Esophagus mucosa (tissue), 1 donor: ENCODE measurements around the gene OTC. TPM values are rescaled to one million over a fixed set of nuclear protein-coding genes. Genes with fewer than 3 reads are reported as not detected.

ENCODE experiments used
- ATAC-seq: fragments of 200-7000 bp; cut with Tn5 transposase; one replicate; pipeline ENCODE4 v1.9.1; 2020
- total RNA-seq: library from RNA; stranded (reverse); gene quantifications from one replicate; pipeline ENCODE4 v1.2.4, GENCODE V29; 2023
- donor health status: DM: yes; HTN: yes; CAD: no.

OTC gene
- not detected for total RNA-seq

GRCh38 chrX:38352362-38352761 lies at the start of gene OTC:
Gene OTC, plus strand, starts transcription at chrX:38352604. Its CDS starts 93 bp downstream, at chrX:38352697.
- ATAC-seq, result no peak

- ATAC-seq, result no peak
These were observed 48.4 kb upstream of the OTC start for GRCh38 chrX:38304010-38304409.

GRCh38 chrX:38305971-38306370 lies 46.4 kb upstream of the OTC start:
- peak; percentile 36 for ATAC-seq

- no peak for ATAC-seq
These were observed 40.7 kb upstream of the OTC start for GRCh38 chrX:38311743-38312142.

- ATAC-seq, result peak; percentile 29
These were observed 40.0 kb upstream of the OTC start for GRCh38 chrX:38312436-38312835.

- no peak for ATAC-seq
These were observed 39.2 kb upstream of the OTC start for GRCh38 chrX:38313190-38313589.

- no peak for ATAC-seq
These were observed 37.2 kb upstream of the OTC start for GRCh38 chrX:38315186-38315585.

- no peak for ATAC-seq
These were observed 34.2 kb upstream of the OTC start for GRCh38 chrX:38318196-38318595.

GRCh38 chrX:38318606-38319005 lies 33.8 kb upstream of the OTC start:
- ATAC-seq, result no peak

- no peak for ATAC-seq
These were observed 31.6 kb upstream of the OTC start for GRCh38 chrX:38320819-38321218.

GRCh38 chrX:38326086-38326485 lies 26.3 kb upstream of the OTC start:
- ATAC-seq, result no peak

GRCh38 chrX:38327007-38327774 lies 25.2 kb upstream of the OTC start, which contains the start of gene RPGR:
Gene RPGR, minus strand, starts transcription at chrX:38327509. Its CDS starts 142 bp downstream, at chrX:38327367.
- peak; percentile 99 for ATAC-seq

GRCh38 chrX:38327775-38328081 lies 24.7 kb upstream of the OTC start:
- no peak for ATAC-seq

GRCh38 chrX:38332505-38332904 lies 19.9 kb upstream of the OTC start:
- ATAC-seq, result peak; percentile 33

GRCh38 chrX:38335382-38335781 lies 17.0 kb upstream of the OTC start:
- ATAC-seq, result no peak

- no peak for ATAC-seq
These were observed 15.7 kb upstream of the OTC start for GRCh38 chrX:38336538-38337240.

- ATAC-seq, result no peak
These were observed 11.0 kb upstream of the OTC start for GRCh38 chrX:38341442-38341841.

GRCh38 chrX:38342853-38343778 lies 9.3 kb upstream of the OTC start:
- no peak for ATAC-seq

GRCh38 chrX:38346150-38346549 lies 6.3 kb upstream of the OTC start:
- ATAC-seq, result no peak

- ATAC-seq, result peak; percentile 46
These were observed 5.3 kb upstream of the OTC start for GRCh38 chrX:38347136-38347535.

- no peak for ATAC-seq
These were observed 1.1 kb upstream of the OTC start for GRCh38 chrX:38351346-38351745.

GRCh38 chrX:38356401-38356800 lies 4.0 kb downstream of the OTC start:
- no peak for ATAC-seq
